ENCODE results near the gene DTX3. TPM values are rescaled to one million over a fixed set of nuclear protein-coding genes. Genes with fewer than 3 reads are reported as not detected.
A peak's percentile ranks its signal among the peaks of the same experiment; 100 is the strongest.
"Not testable (repeated sequence)": the region's sequence is repeated elsewhere in the genome, so short reads cannot be mapped to it uniquely, and the experiment has no call there.

The DTX3 gene
- total RNA-seq, 4 donors from 2014 or later, result 4.2 to 15.7 (median 11.5) TPM

DNA sequence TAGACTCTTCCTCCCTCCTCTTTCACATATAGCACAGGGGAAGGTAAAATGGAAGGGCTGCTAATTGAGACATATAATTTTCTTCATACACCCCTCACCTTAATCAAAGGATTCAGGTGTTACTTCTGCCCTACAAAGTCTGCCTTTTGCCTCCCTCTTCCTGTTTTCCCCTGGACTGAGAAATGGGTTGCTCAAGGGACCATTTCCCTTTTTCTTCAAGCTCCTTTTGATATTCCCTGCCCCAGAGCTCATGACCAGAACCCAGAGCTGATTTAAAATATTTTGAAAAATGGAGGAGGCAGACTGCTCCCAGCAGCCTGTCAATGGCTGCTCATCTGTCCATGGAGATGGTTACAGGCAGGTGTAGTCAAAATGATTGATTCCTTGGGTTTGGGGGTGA is 19.9 kb upstream of the DTX3 start:
- Histone ChIP-seq H3K4me3 (no peak overlapping the region), H3K9me3 (no peaks in the 10 kb centered on the region), H3K27me3 (no peaks in the 10 kb centered on the region), H3K27ac (no peak overlapping the region), H3K4me1 (no peaks in the 10 kb centered on the region), H3K36me3 (no peaks in the 10 kb centered on the region)
- no peak for DNase-seq
- no peak for TF ChIP-seq POLR2A (IDR thresholded peaks at IDR 0.05)

DNA sequence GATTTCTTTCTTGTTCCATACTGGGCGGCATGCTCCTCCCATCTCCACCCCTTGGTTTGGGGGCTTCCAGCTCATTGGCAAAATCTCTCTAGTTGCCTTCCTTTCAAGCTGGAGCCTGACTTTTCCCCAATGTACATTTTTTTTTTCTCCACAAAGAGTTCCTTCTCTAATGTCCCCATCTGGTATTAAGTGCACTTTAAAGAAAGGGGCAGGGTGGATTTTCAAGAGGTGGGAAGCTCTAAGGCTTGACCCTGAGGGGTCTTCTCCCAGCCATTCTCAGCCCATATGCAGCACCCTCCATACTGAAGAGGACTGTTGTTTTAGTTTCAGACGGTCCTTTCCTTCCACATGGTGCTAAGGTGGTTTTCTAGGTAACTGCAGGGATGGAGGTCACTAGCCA is 19.5 kb upstream of the DTX3 start:
- Histone ChIP-seq H3K36me3 (no peaks in the 10 kb centered on the region), H3K27me3 (no peaks in the 10 kb centered on the region), H3K9me3 (no peaks in the 10 kb centered on the region), H3K4me3 (no peak overlapping the region), H3K27ac (no peak overlapping the region), H3K4me1 (peaks cover 0 to under 1% (median 0%) of the 10 kb centered on the region in 4 donors)
- DNase-seq, result no peak
- TF ChIP-seq POLR2A (IDR thresholded peaks at IDR 0.05), result no peak
- TF ChIP-seq, protein P1, sequence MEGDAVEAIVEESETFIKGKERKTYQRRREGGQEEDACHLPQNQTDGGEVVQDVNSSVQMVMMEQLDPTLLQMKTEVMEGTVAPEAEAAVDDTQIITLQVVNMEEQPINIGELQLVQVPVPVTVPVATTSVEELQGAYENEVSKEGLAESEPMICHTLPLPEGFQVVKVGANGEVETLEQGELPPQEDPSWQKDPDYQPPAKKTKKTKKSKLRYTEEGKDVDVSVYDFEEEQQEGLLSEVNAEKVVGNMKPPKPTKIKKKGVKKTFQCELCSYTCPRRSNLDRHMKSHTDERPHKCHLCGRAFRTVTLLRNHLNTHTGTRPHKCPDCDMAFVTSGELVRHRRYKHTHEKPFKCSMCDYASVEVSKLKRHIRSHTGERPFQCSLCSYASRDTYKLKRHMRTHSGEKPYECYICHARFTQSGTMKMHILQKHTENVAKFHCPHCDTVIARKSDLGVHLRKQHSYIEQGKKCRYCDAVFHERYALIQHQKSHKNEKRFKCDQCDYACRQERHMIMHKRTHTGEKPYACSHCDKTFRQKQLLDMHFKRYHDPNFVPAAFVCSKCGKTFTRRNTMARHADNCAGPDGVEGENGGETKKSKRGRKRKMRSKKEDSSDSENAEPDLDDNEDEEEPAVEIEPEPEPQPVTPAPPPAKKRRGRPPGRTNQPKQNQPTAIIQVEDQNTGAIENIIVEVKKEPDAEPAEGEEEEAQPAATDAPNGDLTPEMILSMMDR (IDR thresholded peaks at IDR 0.05), result no peak

DNA sequence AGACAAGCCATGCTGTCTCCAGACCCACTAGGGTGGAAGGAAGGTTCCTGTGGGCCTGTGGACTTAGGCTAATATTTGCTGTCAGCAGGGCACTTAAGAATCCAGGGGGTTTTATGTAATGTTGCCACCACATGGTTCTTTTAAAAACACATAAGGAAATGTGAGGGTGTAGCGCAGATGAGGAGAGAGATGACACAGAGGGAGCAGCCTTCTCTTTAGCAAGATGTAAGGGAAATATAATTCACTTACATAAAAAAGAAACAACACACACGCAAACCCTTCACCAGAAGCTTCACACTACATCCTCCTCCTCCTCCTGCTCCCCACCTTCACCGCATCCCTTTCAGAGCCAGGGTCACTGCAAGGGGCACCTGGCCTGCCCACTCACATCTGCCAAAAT is 18.5 kb upstream of the DTX3 start:
- no peak overlapping the region for H3K27ac ChIP-seq
- H3K36me3 ChIP-seq, result no peaks in the 10 kb centered on the region
- H3K9me3 ChIP-seq, result no peaks in the 10 kb centered on the region
- peaks cover 0 to 4% (median 2%) of the 10 kb centered on the region in 4 donors for H3K4me1 ChIP-seq
- H3K27me3 ChIP-seq, result no peaks in the 10 kb centered on the region
- no peak for DNase-seq
- no peak overlapping the region for H3K4me3 ChIP-seq
- no peak for TF ChIP-seq POLR2A (IDR thresholded peaks at IDR 0.05)
- TF ChIP-seq, protein P1 (IDR thresholded peaks at IDR 0.05), result no peak

DNA sequence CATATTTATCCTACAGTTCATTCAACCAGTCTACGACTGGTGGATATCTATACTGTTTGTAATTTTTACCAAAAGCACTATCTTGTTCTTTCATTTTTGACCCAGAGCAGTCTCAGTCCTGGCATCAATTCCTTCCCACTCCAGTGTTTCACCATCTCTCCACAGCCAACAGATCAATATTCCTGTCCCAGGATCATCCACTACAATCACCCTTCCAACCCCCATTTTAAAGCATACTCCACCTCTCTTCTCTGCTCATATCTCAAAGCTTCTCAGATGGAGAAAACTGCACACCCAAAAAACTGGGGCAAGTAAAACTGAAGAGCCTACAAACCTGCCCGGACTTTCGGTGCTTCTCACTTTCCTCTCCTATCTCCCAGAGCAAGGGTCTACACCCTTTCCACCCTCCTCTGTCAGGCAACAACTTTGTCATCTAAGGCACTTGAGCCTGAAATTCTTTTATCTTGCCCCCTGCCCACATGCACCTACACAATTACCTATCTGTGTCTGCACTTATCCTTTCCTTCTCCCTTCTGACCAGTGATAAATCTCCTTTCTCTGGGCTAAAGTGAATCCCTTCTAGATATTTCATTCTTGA is 17.7 kb upstream of the DTX3 start:
- Histone ChIP-seq H3K9me3 (no peaks in the 10 kb centered on the region), H3K36me3 (no peaks in the 10 kb centered on the region), H3K4me3 (no peak overlapping the region), H3K4me1 (peaks cover 0 to 8% (median 2%) of the 10 kb centered on the region in 4 donors), H3K27me3 (no peaks in the 10 kb centered on the region), H3K27ac (no peak overlapping the region)
- TF ChIP-seq, protein P1 (IDR thresholded peaks at IDR 0.05), result no peak
- no peak for TF ChIP-seq POLR2A (IDR thresholded peaks at IDR 0.05)
- no peak for DNase-seq

DNA sequence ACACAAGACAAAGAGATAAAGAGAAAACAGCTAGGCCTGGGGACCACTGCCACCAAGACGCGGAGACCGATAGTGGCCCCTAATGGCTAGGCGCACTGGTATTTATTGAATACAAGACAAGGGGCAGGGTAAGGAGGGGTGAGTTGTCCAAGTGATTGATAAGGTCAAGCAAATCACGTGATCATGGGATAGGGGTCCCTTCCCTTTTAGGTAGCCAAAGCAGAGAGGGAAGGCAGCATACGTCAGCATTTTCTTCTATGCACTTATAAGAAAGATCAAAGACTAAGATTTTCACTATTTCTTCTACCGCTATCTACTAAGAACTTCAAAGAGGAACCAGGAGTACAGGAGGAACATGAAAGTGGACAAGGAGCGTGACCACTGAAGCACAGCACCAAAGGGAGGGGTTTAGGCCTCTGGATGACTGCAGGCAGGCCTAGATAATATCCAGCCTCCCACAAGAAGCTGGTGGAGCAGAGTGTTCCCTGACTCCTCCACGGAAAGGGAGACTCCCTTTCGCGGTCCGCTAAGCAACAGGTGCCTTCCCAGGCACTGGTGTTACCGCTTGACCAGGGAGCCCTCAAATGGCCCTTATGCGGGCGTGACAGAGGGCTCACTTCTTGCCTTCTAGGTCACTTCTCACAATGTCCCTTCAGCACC is 15.5 kb upstream of the DTX3 start:
- not testable (repeated sequence) for H3K9me3 ChIP-seq, DNase-seq, H3K4me3 ChIP-seq, H3K27ac ChIP-seq, H3K36me3 ChIP-seq, H3K27me3 ChIP-seq
- H3K4me1 ChIP-seq, result peaks cover 0 to 17% (median 2%) of the 10 kb centered on the region in 4 donors

DNA sequence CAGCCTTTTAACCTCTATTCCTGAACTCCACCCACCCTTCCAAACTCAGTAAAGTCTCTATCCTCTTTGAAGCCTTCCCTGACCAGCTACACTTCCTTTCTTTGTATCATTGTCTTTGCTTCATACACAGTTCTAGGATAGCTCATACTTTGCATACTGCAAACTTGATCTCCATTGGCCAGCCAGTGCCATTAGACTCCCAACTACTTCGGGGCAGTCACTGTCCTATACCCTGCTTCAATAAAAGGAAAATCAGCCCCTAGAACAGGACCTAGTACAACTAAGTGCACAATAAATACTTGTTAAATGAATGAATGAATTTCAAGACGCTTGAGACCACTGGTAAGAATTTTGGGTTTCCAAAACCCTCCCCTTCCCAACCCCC is 14.2 kb upstream of the DTX3 start:
- peak overlapping the region; percentile 68 to 83 (median 74) for H3K27ac ChIP-seq
- H3K27me3 ChIP-seq, result no peaks in the 10 kb centered on the region
- H3K36me3 ChIP-seq, result peaks cover 0 to 12% (median 0%) of the 10 kb centered on the region in 3 donors
- no peaks in the 10 kb centered on the region for H3K9me3 ChIP-seq
- H3K4me1 ChIP-seq, result peaks cover 0 to 17% (median 2%) of the 10 kb centered on the region in 4 donors
- peak overlapping the region; percentile 54 to 87 (median 77) for H3K4me3 ChIP-seq
- no peak for DNase-seq
- TF ChIP-seq POLR2A (IDR thresholded peaks at IDR 0.05), result no peak
- TF ChIP-seq, protein P1 (IDR thresholded peaks at IDR 0.05), result no peak
